Measurements from ENCODE around the gene DDX27.

The DDX27 gene

GRCh38 chr20:49287555-49288249, 68.5 kb downstream of the DDX27 start:
- CTCF ChIA-PET = interaction anchor here (1.2 kb wide), 2 partner anchors 20 to 32 kb away, joined by 3 read pairs; no protein-coding TSS in a partner anchor

DNA sequence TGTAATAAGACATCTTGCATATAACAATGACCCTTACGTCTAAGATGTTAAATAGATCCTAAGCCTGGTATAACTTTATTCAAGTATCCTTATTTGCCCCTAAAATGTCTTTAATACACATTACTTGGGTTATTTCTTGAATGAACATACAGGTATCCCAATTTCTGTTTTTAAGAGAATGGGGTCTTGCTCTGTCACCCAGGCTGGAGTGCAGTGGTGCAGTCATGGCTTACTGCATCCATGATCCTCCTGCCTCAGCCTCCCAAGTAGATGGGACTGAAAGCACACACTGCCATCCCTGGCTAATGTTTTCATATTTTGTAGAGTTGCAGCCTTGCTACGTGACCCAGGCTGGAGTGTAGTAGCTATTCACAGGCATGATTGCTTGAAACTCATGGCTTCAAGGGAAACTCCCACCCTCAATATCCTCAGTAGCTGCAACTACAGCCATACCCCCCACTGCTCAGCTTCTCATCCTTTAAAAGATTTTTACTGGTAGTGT, 69.1 kb downstream of the DDX27 start:
- no peak for DNase-seq (ENCODE audit: extremely low spot score)
- CTCF ChIA-PET = interaction anchor here (1.2 kb wide), 2 partner anchors 21 to 33 kb away, joined by 3 read pairs; no protein-coding TSS in a partner anchor
- no peak for TF ChIP-seq CTCF (IDR thresholded peaks at IDR 0.05; ENCODE audit: control extremely low read depth, extremely low read depth, low read depth, missing control alignments)
- POLR2A ChIA-PET = no interaction called here

More at GRCh38 chr20:49287555-49288249, 68.5 kb downstream of the DDX27 start:
- TF ChIP-seq CTCF (IDR thresholded peaks at IDR 0.05; ENCODE audit: control extremely low read depth, extremely low read depth, low read depth, missing control alignments) = no peak
- POLR2A ChIA-PET = interaction anchor here (1.1 kb wide), 1 partner anchor 10 kb away, joined by 3 read pairs; the partner anchor contains the start of gene ZNFX1
- DNase-seq (ENCODE audit: extremely low spot score) = no peak

GRCh38 chr20:49288784-49289696, 69.8 kb downstream of the DDX27 start:
- POLR2A ChIA-PET = no interaction called here
- no peak for TF ChIP-seq CTCF (IDR thresholded peaks at IDR 0.05; ENCODE audit: control extremely low read depth, extremely low read depth, low read depth, missing control alignments)
- CTCF ChIA-PET = interaction anchor here (1.2 to 1.3 kb wide), 2 partner anchors 13 to 21 kb away, joined by 3 to 4 read pairs; no protein-coding TSS in a partner anchor
- DNase-seq (ENCODE audit: extremely low spot score) = no peak

- no peak for TF ChIP-seq CTCF (IDR thresholded peaks at IDR 0.05; ENCODE audit: control extremely low read depth, extremely low read depth, low read depth, missing control alignments)
- CTCF ChIA-PET = interaction anchor here (1.3 kb wide), 1 partner anchor 12 kb away, joined by 4 read pairs; no protein-coding TSS in a partner anchor
- no peak for DNase-seq (ENCODE audit: extremely low spot score)
- POLR2A ChIA-PET = interaction anchor here (1.3 to 1.4 kb wide), 2 partner anchors 9 to 13 kb away, joined by 4 to 5 read pairs; partner anchors contain the start of gene ZNFX1
These were observed 71.5 kb downstream of the DDX27 start for GRCh38 chr20:49290608-49291191.

DNA sequence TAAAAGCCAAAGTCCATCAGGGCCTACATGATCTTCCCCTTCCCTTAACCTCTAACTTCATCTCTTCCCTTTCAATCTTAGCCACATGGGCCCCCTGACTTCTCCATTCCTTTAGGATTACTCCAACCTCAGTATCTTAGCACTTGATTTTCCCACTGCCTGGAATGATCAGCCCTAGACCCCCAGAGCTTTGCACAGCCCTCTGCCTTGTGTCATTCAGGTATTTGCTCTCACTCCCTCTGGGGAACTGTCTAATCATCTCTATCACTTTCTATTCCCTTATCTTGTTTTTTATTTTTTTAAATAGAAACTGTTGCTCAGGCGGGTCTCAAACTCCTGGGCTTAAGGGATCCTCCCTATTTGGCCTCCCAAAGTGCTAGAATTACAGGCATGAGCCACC, 72.0 kb downstream of the DDX27 start:
- ChIA-PET POLR2A (interaction anchor here (0.7 to 1.4 kb wide), 3 partner anchors 10 to 41 kb away, joined by 4 to 6 read pairs (median 5); partner anchors contain the start of gene ZNFX1), CTCF (interaction anchor here (2.1 kb wide), 1 partner anchor 10 kb away, joined by 12 read pairs; no protein-coding TSS in a partner anchor)
- no peak for DNase-seq (ENCODE audit: extremely low spot score)
- no peak for TF ChIP-seq CTCF (IDR thresholded peaks at IDR 0.05; ENCODE audit: control extremely low read depth, extremely low read depth, low read depth, missing control alignments)

Data from GM10248 (cell line).